ENCODE results near the gene HBE1. TPM values are rescaled to one million over a fixed set of nuclear protein-coding genes. Genes with fewer than 3 reads are reported as not detected.

Gene HBE1
- total and polyA plus RNA-seq, 10 of the 15 experiments (the other 5 are each of a cell fraction or from before 2014, with no cell fraction given), result 0.13 to 2.7 (median 0.62) TPM; not detected in 5

DNA sequence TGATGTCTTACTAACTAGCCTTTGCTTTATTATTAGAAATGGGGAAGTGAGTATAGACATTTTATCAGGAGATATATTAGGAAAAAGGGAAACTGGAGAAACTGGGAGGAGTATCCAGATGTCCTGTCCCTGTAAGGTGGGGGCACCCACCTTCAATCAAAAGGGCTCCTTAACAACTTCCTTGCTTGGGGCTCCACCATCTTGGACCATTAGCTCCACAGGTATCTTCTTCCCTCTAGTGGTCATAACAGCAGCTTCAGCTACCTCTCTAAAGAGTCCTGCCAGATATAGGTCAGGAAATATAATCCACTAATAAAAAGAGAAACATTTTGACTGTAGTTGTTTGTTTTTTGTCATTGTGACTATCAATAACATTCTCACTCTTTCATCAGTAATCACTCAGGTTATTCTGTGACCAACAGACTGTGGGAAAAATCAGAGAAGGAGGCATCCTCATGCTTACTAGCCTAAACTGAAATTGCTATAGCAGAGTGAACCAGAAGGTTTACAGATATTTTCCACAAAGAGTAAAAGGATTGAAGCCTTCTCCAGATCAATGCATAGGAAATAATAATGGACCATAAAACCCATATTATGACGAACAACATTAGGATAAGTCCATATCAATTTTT is 21.6 kb upstream of the HBE1 start (continued):
- TF ChIP-seq, protein P1, sequence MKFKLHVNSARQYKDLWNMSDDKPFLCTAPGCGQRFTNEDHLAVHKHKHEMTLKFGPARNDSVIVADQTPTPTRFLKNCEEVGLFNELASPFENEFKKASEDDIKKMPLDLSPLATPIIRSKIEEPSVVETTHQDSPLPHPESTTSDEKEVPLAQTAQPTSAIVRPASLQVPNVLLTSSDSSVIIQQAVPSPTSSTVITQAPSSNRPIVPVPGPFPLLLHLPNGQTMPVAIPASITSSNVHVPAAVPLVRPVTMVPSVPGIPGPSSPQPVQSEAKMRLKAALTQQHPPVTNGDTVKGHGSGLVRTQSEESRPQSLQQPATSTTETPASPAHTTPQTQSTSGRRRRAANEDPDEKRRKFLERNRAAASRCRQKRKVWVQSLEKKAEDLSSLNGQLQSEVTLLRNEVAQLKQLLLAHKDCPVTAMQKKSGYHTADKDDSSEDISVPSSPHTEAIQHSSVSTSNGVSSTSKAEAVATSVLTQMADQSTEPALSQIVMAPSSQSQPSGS (IDR thresholded peaks at IDR 0.05; ENCODE audit: low read length), result no peak
- TF ChIP-seq, protein P2, sequence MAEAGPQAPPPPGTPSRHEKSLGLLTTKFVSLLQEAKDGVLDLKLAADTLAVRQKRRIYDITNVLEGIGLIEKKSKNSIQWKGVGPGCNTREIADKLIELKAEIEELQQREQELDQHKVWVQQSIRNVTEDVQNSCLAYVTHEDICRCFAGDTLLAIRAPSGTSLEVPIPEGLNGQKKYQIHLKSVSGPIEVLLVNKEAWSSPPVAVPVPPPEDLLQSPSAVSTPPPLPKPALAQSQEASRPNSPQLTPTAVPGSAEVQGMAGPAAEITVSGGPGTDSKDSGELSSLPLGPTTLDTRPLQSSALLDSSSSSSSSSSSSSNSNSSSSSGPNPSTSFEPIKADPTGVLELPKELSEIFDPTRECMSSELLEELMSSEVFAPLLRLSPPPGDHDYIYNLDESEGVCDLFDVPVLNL (IDR thresholded peaks at IDR 0.05; ENCODE audit: low read depth, low read length), result no peak
- TF ChIP-seq WRNIP1 (IDR thresholded peaks at IDR 0.05; ENCODE audit: borderline replicate concordance, low read depth, low read length) (no peak), JUNB (IDR thresholded peaks at IDR 0.05) (no peak), DPF2 (IDR thresholded peaks at IDR 0.05) (no peak), NBN (IDR thresholded peaks at IDR 0.05) (no peak), HDAC2 (IDR thresholded peaks at IDR 0.05) (no peak)
- TF ChIP-seq, protein P3, sequence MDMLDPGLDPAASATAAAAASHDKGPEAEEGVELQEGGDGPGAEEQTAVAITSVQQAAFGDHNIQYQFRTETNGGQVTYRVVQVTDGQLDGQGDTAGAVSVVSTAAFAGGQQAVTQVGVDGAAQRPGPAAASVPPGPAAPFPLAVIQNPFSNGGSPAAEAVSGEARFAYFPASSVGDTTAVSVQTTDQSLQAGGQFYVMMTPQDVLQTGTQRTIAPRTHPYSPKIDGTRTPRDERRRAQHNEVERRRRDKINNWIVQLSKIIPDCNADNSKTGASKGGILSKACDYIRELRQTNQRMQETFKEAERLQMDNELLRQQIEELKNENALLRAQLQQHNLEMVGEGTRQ (IDR thresholded peaks at IDR 0.05; ENCODE audit: borderline replicate concordance, low read depth, low read length), result no peak
- TF ChIP-seq, protein P4, sequence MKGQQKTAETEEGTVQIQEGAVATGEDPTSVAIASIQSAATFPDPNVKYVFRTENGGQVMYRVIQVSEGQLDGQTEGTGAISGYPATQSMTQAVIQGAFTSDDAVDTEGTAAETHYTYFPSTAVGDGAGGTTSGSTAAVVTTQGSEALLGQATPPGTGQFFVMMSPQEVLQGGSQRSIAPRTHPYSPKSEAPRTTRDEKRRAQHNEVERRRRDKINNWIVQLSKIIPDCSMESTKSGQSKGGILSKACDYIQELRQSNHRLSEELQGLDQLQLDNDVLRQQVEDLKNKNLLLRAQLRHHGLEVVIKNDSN (IDR thresholded peaks at IDR 0.05; ENCODE audit: borderline replicate concordance, extremely low read length, insufficient read depth, low read depth, low read length), result no peak
